Right cardiac atrium (tissue), 5 donors: ENCODE measurements around the gene NAAA. TPM values are rescaled to one million over a fixed set of nuclear protein-coding genes. Genes with fewer than 3 reads are reported as not detected.
A peak's percentile ranks its signal among the peaks of the same experiment; 100 is the strongest.
"Not testable (repeated sequence)": the region's sequence is repeated elsewhere in the genome, so short reads cannot be mapped to it uniquely, and the experiment has no call there.

Experiments
- ATAC-seq, 2 donors: fragments of 200-7000 bp; cut with Tn5 transposase; one replicate each; pipeline versions ENCODE4 v1.8.0 to v1.9.1; 2020; ENCODE audit warnings: moderate library complexity in 2 of 2, mild to moderate bottlenecking in 1 of 2
- DNase-seq, 3 donors: peaks; one replicate each; pipeline ENCODE4 v3.0.0-alpha.2; 2020
- H3K27ac ChIP-seq: one replicate; pipeline ENCODE4 v1.5.1; 2013; ENCODE audit warnings: mild to moderate bottlenecking, low read length, control low read depth, moderate library complexity
- H3K27me3 ChIP-seq: one replicate; pipeline ENCODE4 v1.6.1; 2013; ENCODE audit not compliant: control insufficient read depth, insufficient read depth
- H3K4me1 ChIP-seq: one replicate; pipeline ENCODE4 v1.6.1; 2013; ENCODE audit warnings: low read length; ENCODE audit not compliant: control insufficient read depth, insufficient read depth
- H3K4me3 ChIP-seq: one replicate; pipeline ENCODE4 v1.5.1; 2013; ENCODE audit warnings: low read length, control low read depth
- H3K9me3 ChIP-seq: one replicate; pipeline ENCODE4 v1.6.1; 2013; ENCODE audit warnings: low read length; ENCODE audit not compliant: control insufficient read depth
- WGBS: extraction: QIAGEN DNeasy Blood & Tissue Kit; methylation state at CpG from one replicate; pipeline ENCODE4 v1.1.7; 2013; 5-methylcytosine and 5-hydroxymethylcytosine counted together
- intact Hi-C, 4 donors: fragments of 100-400 bp; cut with DNase I; formaldehyde crosslinking; loops; one replicate each; pipeline versions ENCODE4 v1.11.0 to v1.14.0; 2022 to 2023
- polyA plus RNA-seq: library from polyadenylated mRNA; stranded (reverse); fragments of 200-250 nt; gene quantifications from one replicate; pipeline ENCODE4 v1.2.3, GENCODE V29; 2013
- total RNA-seq, 4 donors: library from RNA; stranded (reverse); fragmentation: NEBNext Ultra II Directional; extraction: Animal tissue kit (Norgen Biotek cat#: 25700); gene quantifications; one replicate each; pipeline ENCODE4 v1.2.1, GENCODE V29; 2021
- donor health status: healthy with polysubstance abuse.
- donor health status: DM: no; HTN: yes; CAD: no.
- donor health status: DM: no; HTN: no; CAD: no.
- donor health status: DM: no; HTN: yes; CAD: no; lungs with severe emphysema.
- donor health status: DM: yes; HTN: yes; CAD: no.

Gene NAAA
- total and polyA plus RNA-seq, 5 donors = 12.7 to 18.4 (median 16.2) TPM

- Histone ChIP-seq H3K4me3 (no peak overlapping the region), H3K9me3 (no peaks in the 10 kb centered on the region), H3K4me1 (no peaks in the 10 kb centered on the region), H3K27me3 (no peaks in the 10 kb centered on the region), H3K27ac (no peak overlapping the region)
- WGBS = 43% methylated on average over 3 of the region's 3 CpGs
- ATAC-seq (peak; percentile 24 to 55), DNase-seq (peak; percentile 41 to 82 (median 80))
- intact Hi-C loops = no loop called here
Measured at GRCh38 chr4:75919920-75920319, 20.9 kb downstream of the NAAA start.

- WGBS = 17% methylated on average over 1 of the region's 1 CpG
- no peak overlapping the region for H3K27ac ChIP-seq
Measured at GRCh38 chr4:75916091-75916661, 24.6 kb downstream of the NAAA start.

GRCh38 chr4:75912968-75913367 lies 27.8 kb downstream of the NAAA start:
- intact Hi-C loops = no loop called here
- WGBS = 67% methylated on average over 6 of the region's 6 CpGs
- H3K27me3 ChIP-seq = no peaks in the 10 kb centered on the region
- ATAC-seq (no peak), DNase-seq (no peak)
- H3K27ac ChIP-seq = no peak overlapping the region
- no peaks in the 10 kb centered on the region for H3K9me3 ChIP-seq
- H3K4me1 ChIP-seq = no peaks in the 10 kb centered on the region
- no peak overlapping the region for H3K4me3 ChIP-seq

More at GRCh38 chr4:75916091-75916661, 24.6 kb downstream of the NAAA start:
- Histone ChIP-seq H3K27me3 (no peaks in the 10 kb centered on the region), H3K4me1 (no peaks in the 10 kb centered on the region), H3K4me3 (no peak overlapping the region), H3K9me3 (no peaks in the 10 kb centered on the region)
- DNase-seq (no peak), ATAC-seq (peak; percentile 55 to 66)
- intact Hi-C loops = no loop called here

GRCh38 chr4:75910831-75911230 lies 30.0 kb downstream of the NAAA start:
- DNase-seq, H3K27me3 ChIP-seq, intact Hi-C loops, ATAC-seq, H3K4me1 ChIP-seq, H3K4me3 ChIP-seq, H3K9me3 ChIP-seq, H3K27ac ChIP-seq: not testable (repeated sequence)
- 94% methylated on average over 6 of the region's 6 CpGs for WGBS

- DNase-seq (no peak), ATAC-seq (no peak)
- Histone ChIP-seq H3K27ac (no peak overlapping the region), H3K9me3 (no peaks in the 10 kb centered on the region), H3K4me1 (no peaks in the 10 kb centered on the region), H3K27me3 (no peaks in the 10 kb centered on the region), H3K4me3 (no peak overlapping the region)
- WGBS = 92% methylated on average over 5 of the region's 5 CpGs
- intact Hi-C loops = no loop called here
Measured at GRCh38 chr4:75909405-75909804, 31.4 kb downstream of the NAAA start.

GRCh38 chr4:75908555-75908954 lies 32.3 kb downstream of the NAAA start:
- 7% methylated on average over 3 of the region's 3 CpGs for WGBS
- Histone ChIP-seq H3K4me3 (no peak overlapping the region), H3K27ac (no peak overlapping the region), H3K9me3 (no peaks in the 10 kb centered on the region), H3K4me1 (no peaks in the 10 kb centered on the region), H3K27me3 (no peaks in the 10 kb centered on the region)
- DNase-seq (no peak), ATAC-seq (no peak)
- intact Hi-C loops = no loop called here

GRCh38 chr4:75907966-75908365 lies 32.8 kb downstream of the NAAA start:
- no peaks in the 10 kb centered on the region for H3K4me1 ChIP-seq
- no peak for DNase-seq
- no peaks in the 10 kb centered on the region for H3K27me3 ChIP-seq
- no peak overlapping the region for H3K4me3 ChIP-seq
- no peak overlapping the region for H3K27ac ChIP-seq
- intact Hi-C loops = no loop called here
- 71% methylated on average over 3 of the region's 3 CpGs for WGBS
- H3K9me3 ChIP-seq = no peaks in the 10 kb centered on the region
- ATAC-seq = no peak

- Histone ChIP-seq H3K27me3 (no peaks in the 10 kb centered on the region), H3K4me1 (no peaks in the 10 kb centered on the region), H3K9me3 (no peaks in the 10 kb centered on the region), H3K4me3 (no peak overlapping the region), H3K27ac (no peak overlapping the region)
- intact Hi-C loops = no loop called here
- DNase-seq = no peak
- no peak for ATAC-seq
- 82% methylated on average over 5 of the region's 5 CpGs for WGBS
Measured at GRCh38 chr4:75904076-75904475, 36.7 kb downstream of the NAAA start.

GRCh38 chr4:75902352-75902751 lies 38.5 kb downstream of the NAAA start, which contains the start of gene PPEF2:
PPEF2 (minus strand) TSS chr4:75902452; CDS start chr4:75896325, 6,127 bp downstream.
- H3K27ac ChIP-seq = no peak within 1 kb of the TSS

GRCh38 chr4:75898536-75898935 lies 42.3 kb downstream of the NAAA start:
- Histone ChIP-seq H3K4me3 (no peak overlapping the region), H3K9me3 (no peaks in the 10 kb centered on the region), H3K27me3 (no peaks in the 10 kb centered on the region), H3K4me1 (no peaks in the 10 kb centered on the region), H3K27ac (no peak overlapping the region)
- ATAC-seq (no peak), DNase-seq (no peak)
- intact Hi-C loops = loop anchor here in 1 of 4 donors (10.0 kb wide), 1 partner anchor 166 kb away; no protein-coding TSS in a partner anchor

More at GRCh38 chr4:75902352-75902751, 38.5 kb downstream of the NAAA start, which contains the start of gene PPEF2:
- H3K27me3 ChIP-seq = no peaks in the 10 kb centered on the region
- no peaks in the 10 kb centered on the region for H3K9me3 ChIP-seq
- H3K4me1 ChIP-seq = no peaks in the 10 kb centered on the region
- intact Hi-C loops = no loop called here
- H3K4me3 ChIP-seq = no peak within 1 kb of the TSS
- WGBS = 74% methylated on average over 5 of the region's 5 CpGs
- DNase-seq (no peak), ATAC-seq (no peak)

- H3K27me3 ChIP-seq = no peaks in the 10 kb centered on the region
- DNase-seq (no peak), ATAC-seq (peak in 1 of 2 donors; percentile 20)
- no peak overlapping the region for H3K27ac ChIP-seq
- H3K9me3 ChIP-seq = no peaks in the 10 kb centered on the region
- no peak overlapping the region for H3K4me3 ChIP-seq
- no peaks in the 10 kb centered on the region for H3K4me1 ChIP-seq
- intact Hi-C loops = loop anchor here in 1 of 4 donors (10.0 kb wide), 1 partner anchor 169 kb away; no protein-coding TSS in a partner anchor
- 49% methylated on average over 4 of the region's 4 CpGs for WGBS
Measured at GRCh38 chr4:75895744-75896314, 45.0 kb downstream of the NAAA start.
